PC-3 (cell line): ENCODE data around the gene CNPY1. TPM values are rescaled to one million over a fixed set of nuclear protein-coding genes. Genes with fewer than 3 reads are reported as not detected.

Experiments
- ATAC-seq: fragments of 200-7000 bp; cut with Tn5 transposase; 2 replicates; pipeline ENCODE4 v1.9.1; 2020; ENCODE audit warnings: mild to moderate bottlenecking, moderate library complexity
- BruUV-seq: library from RNA; stranded (reverse); fragments of 400-500 nt; replicated peaks from 2 replicates; lab custom pipeline; 2021; lab: Mats Ljungman, UMichigan
- CTCF ChIA-PET: fragments of 300-600 bp; sonication (Branson Sonifier 250); formaldehyde crosslinking; loops from one replicate; lab custom pipeline; 2022; ENCODE audit warnings: antibody characterized with exemption; lab: Charles Lee
- POLR2A ChIA-PET: fragments of 300-600 bp; sonication (Branson Sonifier 250); formaldehyde crosslinking; loops from one replicate; lab custom pipeline; 2022; ENCODE audit warnings: antibody characterized with exemption; ENCODE audit not compliant: unreplicated experiment; lab: Charles Lee
- DNase-seq: peaks from one replicate; pipeline ENCODE4 v3.0.0-alpha.2; 2015
- H2AFZ ChIP-seq: fragments of 300-600 bp; sonication (generic); 2 replicates; pipeline ENCODE4 v1.6.0; 2016; ENCODE audit warnings: antibody characterized with exemption, low read length
- H3F3A ChIP-seq: fragments of 300-600 bp; sonication (generic); one replicate; pipeline ENCODE4 v1.6.0; 2017; ENCODE audit warnings: antibody characterized with exemption, low read length, control low read depth, mild to moderate bottlenecking; ENCODE audit not compliant: unreplicated experiment
- H3K27ac ChIP-seq: fragments of 300-600 bp; sonication (generic); 2 replicates; pipeline ENCODE4 v1.5.1; 2016; ENCODE audit warnings: mild to moderate bottlenecking, low read length
- H3K27me3 ChIP-seq: fragments of 300-600 bp; sonication (generic); 2 replicates; pipeline ENCODE4 v1.6.1; 2016; ENCODE audit warnings: low read length, mixed read lengths
- H3K36me3 ChIP-seq: fragments of 300-600 bp; sonication (generic); 2 replicates; pipeline ENCODE4 v1.6.1; 2016; ENCODE audit warnings: low read depth, mixed run types, low read length, mixed read lengths
- H3K4me1 ChIP-seq: fragments of 300-600 bp; sonication (generic); 2 replicates; pipeline ENCODE4 v1.5.1; 2016; ENCODE audit warnings: low read length; ENCODE audit not compliant: insufficient read depth
- H3K4me2 ChIP-seq: fragments of 300-600 bp; sonication (generic); 2 replicates; pipeline ENCODE4 v1.6.0; 2016; ENCODE audit warnings: low read length
- H3K4me3 ChIP-seq: fragments of 300-600 bp; sonication (generic); 2 replicates; pipeline ENCODE4 v1.5.1; 2016; ENCODE audit warnings: mild to moderate bottlenecking, low read length, mixed read lengths
- H3K79me2 ChIP-seq: fragments of 300-600 bp; sonication (generic); 2 replicates; pipeline ENCODE4 v1.6.1; 2017; ENCODE audit warnings: low read length, mixed read lengths
- H3K9ac ChIP-seq: fragments of 300-600 bp; sonication (generic); 2 replicates; pipeline ENCODE4 v1.6.0; 2016; ENCODE audit warnings: mild to moderate bottlenecking, low read length
- H3K9me2 ChIP-seq: fragments of 300-600 bp; sonication (generic); replicated peaks from 2 replicates; pipeline ENCODE4 v1.6.1; 2016; ENCODE audit warnings: mixed run types, low read length, mixed read lengths
- H3K9me3 ChIP-seq: fragments of 300-600 bp; sonication (generic); 2 replicates; pipeline ENCODE4 v1.6.1; 2016; ENCODE audit warnings: low read length, mixed read lengths
- H4K20me1 ChIP-seq: fragments of 300-600 bp; sonication (generic); 2 replicates; pipeline ENCODE4 v1.6.1; 2016; ENCODE audit warnings: low read length, mixed read lengths
- EZH2 ChIP-seq: fragments of 300-600 bp; sonication (generic); IDR thresholded peaks from one replicate; pipeline ENCODE4 v1.6.1; 2017; ENCODE audit warnings: antibody characterized with exemption, mild to moderate bottlenecking, low read length; ENCODE audit not compliant: unreplicated experiment
- EZH2phosphoT487 ChIP-seq: fragments of 300-600 bp; sonication (generic); IDR thresholded peaks from 2 replicates; pipeline ENCODE4 v1.6.1; 2018; ENCODE audit warnings: mild to moderate bottlenecking, antibody characterized with exemption, low read length, borderline replicate concordance
- intact Hi-C: fragments of 100-400 bp; cut with micrococcal nuclease; formaldehyde crosslinking; loops from 2 replicates; pipeline ENCODE4 v1.9.0; 2023
- total RNA-seq: library from RNA; depleted of rRNA; stranded (reverse); fragments of >200 nt; gene quantifications from 2 replicates; pipeline ENCODE4 v1.2.3, GENCODE V29; 2014
- TF ChIP-seq, protein P1 (sequence below): fragments of 300-600 bp; sonication (generic); conservative IDR thresholded peaks from 2 replicates; pipeline ENCODE4 v1.5.1; 2017; ENCODE audit warnings: antibody characterized with exemption, low read depth, mild to moderate bottlenecking, low read length

CNPY1 gene
- total RNA-seq, 1 experiment from 2014 or later, result not detected

GRCh38 chr7:155587486-155587885 lies 41.1 kb upstream of the CNPY1 start:
- Histone ChIP-seq H3K9me2 (no peaks in the 10 kb centered on the region), H3K4me1 (peaks cover 9% of the 10 kb centered on the region; the same call in 1 of the 2 replicates), H3K27ac (no peak overlapping the region), H3K9me3 (no peaks in the 10 kb centered on the region), H2AFZ (no peak overlapping the region), H3K36me3 (no peaks in the 10 kb centered on the region), H3K4me3 (no peak overlapping the region), H3K79me2 (no peaks in the 10 kb centered on the region), H4K20me1 (no peaks in the 10 kb centered on the region), H3K4me2 (no peak overlapping the region), H3K9ac (no peak overlapping the region), H3K27me3 (peaks cover 18% of the 10 kb centered on the region), H3F3A (no peaks in the 10 kb centered on the region)
- POLR2A ChIA-PET, result no interaction called here
- BruUV-seq, result no TSS peak
- DNase-seq, result no peak
- intact Hi-C loops, result no loop called here
- TF ChIP-seq, protein P1, sequence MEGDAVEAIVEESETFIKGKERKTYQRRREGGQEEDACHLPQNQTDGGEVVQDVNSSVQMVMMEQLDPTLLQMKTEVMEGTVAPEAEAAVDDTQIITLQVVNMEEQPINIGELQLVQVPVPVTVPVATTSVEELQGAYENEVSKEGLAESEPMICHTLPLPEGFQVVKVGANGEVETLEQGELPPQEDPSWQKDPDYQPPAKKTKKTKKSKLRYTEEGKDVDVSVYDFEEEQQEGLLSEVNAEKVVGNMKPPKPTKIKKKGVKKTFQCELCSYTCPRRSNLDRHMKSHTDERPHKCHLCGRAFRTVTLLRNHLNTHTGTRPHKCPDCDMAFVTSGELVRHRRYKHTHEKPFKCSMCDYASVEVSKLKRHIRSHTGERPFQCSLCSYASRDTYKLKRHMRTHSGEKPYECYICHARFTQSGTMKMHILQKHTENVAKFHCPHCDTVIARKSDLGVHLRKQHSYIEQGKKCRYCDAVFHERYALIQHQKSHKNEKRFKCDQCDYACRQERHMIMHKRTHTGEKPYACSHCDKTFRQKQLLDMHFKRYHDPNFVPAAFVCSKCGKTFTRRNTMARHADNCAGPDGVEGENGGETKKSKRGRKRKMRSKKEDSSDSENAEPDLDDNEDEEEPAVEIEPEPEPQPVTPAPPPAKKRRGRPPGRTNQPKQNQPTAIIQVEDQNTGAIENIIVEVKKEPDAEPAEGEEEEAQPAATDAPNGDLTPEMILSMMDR, result no peak
- no peak for TF ChIP-seq EZH2
- no peak for TF ChIP-seq EZH2phosphoT487
- no peak for ATAC-seq
- CTCF ChIA-PET, result no interaction called here

- TF ChIP-seq, protein P1, result no peak
- TF ChIP-seq EZH2phosphoT487 (no peak), EZH2 (no peak)
- Histone ChIP-seq H3K27ac (no peak overlapping the region), H3F3A (no peaks in the 10 kb centered on the region), H3K36me3 (no peaks in the 10 kb centered on the region), H3K79me2 (no peaks in the 10 kb centered on the region), H4K20me1 (no peaks in the 10 kb centered on the region), H3K4me2 (no peak overlapping the region), H3K27me3 (peaks cover 18% of the 10 kb centered on the region), H3K4me1 (peaks cover 9% of the 10 kb centered on the region; the same call in 1 of the 2 replicates), H3K9me3 (no peaks in the 10 kb centered on the region), H3K9me2 (no peaks in the 10 kb centered on the region), H2AFZ (no peak overlapping the region), H3K9ac (no peak overlapping the region), H3K4me3 (no peak overlapping the region)
- DNase-seq (no peak), ATAC-seq (no peak)
- POLR2A ChIA-PET, result no interaction called here
- intact Hi-C loops, result no loop called here
- BruUV-seq, result no TSS peak
- CTCF ChIA-PET, result no interaction called here
Observed at GRCh38 chr7:155586843-155587440, 40.6 kb upstream of the CNPY1 start.

DNA sequence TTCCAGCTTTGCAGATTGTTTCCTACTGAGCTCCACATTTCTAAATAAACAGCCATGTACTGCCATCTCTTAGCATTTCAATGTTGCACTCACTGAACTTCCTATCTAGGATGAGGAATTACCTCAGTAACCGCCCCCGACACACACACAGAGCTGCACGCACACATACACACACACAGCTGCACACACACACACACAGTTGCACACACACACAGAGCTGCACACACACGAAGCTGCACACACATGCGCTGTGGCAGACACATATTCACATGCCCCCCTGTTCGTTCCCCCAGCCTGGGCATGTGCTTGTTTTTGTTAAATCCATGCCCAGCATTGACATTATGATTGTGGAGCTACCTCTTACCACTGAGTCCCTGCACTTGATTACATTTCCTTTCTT lies 39.6 kb upstream of the CNPY1 start:
- H3K27me3 ChIP-seq, result peaks cover 18% of the 10 kb centered on the region
- ChIA-PET POLR2A (no interaction called here), CTCF (interaction anchor here (0.5 to 0.6 kb wide), 3 partner anchors 62 to 149 kb away, joined by 3 to 4 read pairs (median 3); no protein-coding TSS in a partner anchor)
- H3K79me2 ChIP-seq, result no peaks in the 10 kb centered on the region
- no peak overlapping the region for H3K27ac ChIP-seq
- peaks cover 4% of the 10 kb centered on the region; the same call in 1 of the 2 replicates for H3K4me1 ChIP-seq
- TF ChIP-seq EZH2phosphoT487, result no peak
- TF ChIP-seq EZH2, result no peak
- TF ChIP-seq, protein P1, result no peak
- H3K36me3 ChIP-seq, result no peaks in the 10 kb centered on the region
- no peak overlapping the region for H2AFZ ChIP-seq
- DNase-seq (no peak), ATAC-seq (no peak)
- no peaks in the 10 kb centered on the region for H3K9me2 ChIP-seq
- no peaks in the 10 kb centered on the region for H3K9me3 ChIP-seq
- intact Hi-C loops, result no loop called here
- H3K4me3 ChIP-seq, result no peak overlapping the region
- no peak overlapping the region for H3K4me2 ChIP-seq
- no peaks in the 10 kb centered on the region for H4K20me1 ChIP-seq
- BruUV-seq, result no TSS peak
- no peak overlapping the region for H3K9ac ChIP-seq
- H3F3A ChIP-seq, result no peaks in the 10 kb centered on the region
